Trophoblast cell (in vitro differentiated cells and primary cell): ENCODE data around the gene KRT10. TPM values are rescaled to one million over a fixed set of nuclear protein-coding genes. Genes with fewer than 3 reads are reported as not detected.

Experiments used
- DNase-seq, 2 donors: peaks; one replicate each; pipeline ENCODE4 v3.0.0-alpha.2; 2016
- H2AFZ ChIP-seq: 2 replicates; pipeline ENCODE4 v1.6.1; 2013; ENCODE audit warnings: low read length, moderate library complexity, mild to moderate bottlenecking; ENCODE audit not compliant: insufficient read depth, poor library complexity
- H2AK5ac ChIP-seq: 2 replicates; pipeline ENCODE4 v1.6.1; 2013; ENCODE audit warnings: mild to moderate bottlenecking, low read length
- H2BK120ac ChIP-seq: 2 replicates; pipeline ENCODE4 v1.6.1; 2013; ENCODE audit warnings: low read length, mild to moderate bottlenecking, moderate library complexity; ENCODE audit not compliant: insufficient read depth, poor library complexity
- H2BK12ac ChIP-seq: 2 replicates; pipeline ENCODE4 v1.6.1; 2013; ENCODE audit warnings: mild to moderate bottlenecking, low read length, moderate library complexity
- H2BK5ac ChIP-seq: 2 replicates; pipeline ENCODE4 v1.6.1; 2013; ENCODE audit warnings: low read length, low read depth, moderate library complexity, mild to moderate bottlenecking; ENCODE audit not compliant: poor library complexity
- H3K14ac ChIP-seq: 2 replicates; pipeline ENCODE4 v1.6.1; 2013; ENCODE audit warnings: mild to moderate bottlenecking, low read length
- H3K18ac ChIP-seq: 2 replicates; pipeline ENCODE4 v1.6.1; 2013; ENCODE audit warnings: mild to moderate bottlenecking, low read length
- H3K23ac ChIP-seq: 2 replicates; pipeline ENCODE4 v1.6.1; 2013; ENCODE audit warnings: low read length
- H3K27ac ChIP-seq: 2 replicates; pipeline ENCODE4 v1.5.1; 2013; ENCODE audit warnings: low read depth, mild to moderate bottlenecking, inconsistent platforms, low read length, moderate library complexity
- H3K27me3 ChIP-seq: 2 replicates; pipeline ENCODE4 v1.6.1; 2013; ENCODE audit warnings: inconsistent platforms, mild to moderate bottlenecking, low read length, moderate library complexity; ENCODE audit not compliant: insufficient read depth
- H3K36me3 ChIP-seq, 2 experiments: 1 replicate in 1 of 2; 2 replicates in 1 of 2; pipeline ENCODE4 v1.6.1; 2013; ENCODE audit warnings: low read length in 2 of 2, mild to moderate bottlenecking in 2 of 2, moderate library complexity in 1 of 2; ENCODE audit not compliant: insufficient read depth in 2 of 2, control insufficient read depth in 1 of 2
- H3K4ac ChIP-seq: 2 replicates; pipeline ENCODE4 v1.6.1; 2013; ENCODE audit warnings: low read depth, mild to moderate bottlenecking, low read length, moderate library complexity
- H3K4me1 ChIP-seq, 2 experiments: 1 replicate in 1 of 2; 2 replicates in 1 of 2; pipeline ENCODE4 v1.6.1; 2013; ENCODE audit warnings: low read length in 2 of 2, mild to moderate bottlenecking in 2 of 2, moderate library complexity in 1 of 2; ENCODE audit not compliant: insufficient read depth in 2 of 2, control insufficient read depth in 1 of 2
- H3K4me2 ChIP-seq: 2 replicates; pipeline ENCODE4 v1.6.1; 2013; ENCODE audit warnings: inconsistent platforms, mild to moderate bottlenecking, low read length, moderate library complexity
- H3K4me3 ChIP-seq: 2 replicates; pipeline ENCODE4 v1.5.1; 2013; ENCODE audit warnings: mild to moderate bottlenecking, low read depth, low read length, inconsistent platforms
- H3K79me1 ChIP-seq: one replicate; pipeline ENCODE4 v1.6.1; 2013; ENCODE audit warnings: low read length
- H3K79me2 ChIP-seq: 2 replicates; pipeline ENCODE4 v1.6.1; 2013; ENCODE audit warnings: low read length, mild to moderate bottlenecking; ENCODE audit not compliant: control insufficient read depth, insufficient read depth, poor library complexity
- H3K9ac ChIP-seq: 2 replicates; pipeline ENCODE4 v1.6.1; 2013; ENCODE audit warnings: mild to moderate bottlenecking, low read length
- H3K9me3 ChIP-seq: 2 replicates; pipeline ENCODE4 v1.6.1; 2013; ENCODE audit warnings: low read depth, mild to moderate bottlenecking, control low read depth, inconsistent platforms, low read length; ENCODE audit not compliant: insufficient read depth
- H4K12ac ChIP-seq: 2 replicates; pipeline ENCODE4 v1.6.1; 2013; ENCODE audit warnings: low read depth, mild to moderate bottlenecking, low read length, moderate library complexity
- H4K8ac ChIP-seq: 2 replicates; pipeline ENCODE4 v1.6.1; 2013; ENCODE audit warnings: low read depth, mild to moderate bottlenecking, low read length, moderate library complexity
- H4K91ac ChIP-seq: one replicate; pipeline ENCODE4 v1.6.1; 2013; ENCODE audit warnings: low read depth, mild to moderate bottlenecking, low read length, moderate library complexity
- WGBS: extraction: QIAGEN DNeasy Blood & Tissue Kit; methylation state at CpG from one replicate; pipeline ENCODE4 v1.1.7; 2013; ENCODE audit warnings: missing lambda C conversion rate; ENCODE audit not compliant: insufficient read length, insufficient coverage; ENCODE audit errors: extremely low coverage; 5-methylcytosine and 5-hydroxymethylcytosine counted together
- polyA plus RNA-seq: library from polyadenylated mRNA; stranded (reverse); fragments of 200-250 nt; gene quantifications from 2 replicates; pipeline ENCODE4 v1.2.3, GENCODE V29; 2013

Gene KRT10
- polyA plus RNA-seq, result 41.4 and 42.2 TPM in 2 replicates

DNA sequence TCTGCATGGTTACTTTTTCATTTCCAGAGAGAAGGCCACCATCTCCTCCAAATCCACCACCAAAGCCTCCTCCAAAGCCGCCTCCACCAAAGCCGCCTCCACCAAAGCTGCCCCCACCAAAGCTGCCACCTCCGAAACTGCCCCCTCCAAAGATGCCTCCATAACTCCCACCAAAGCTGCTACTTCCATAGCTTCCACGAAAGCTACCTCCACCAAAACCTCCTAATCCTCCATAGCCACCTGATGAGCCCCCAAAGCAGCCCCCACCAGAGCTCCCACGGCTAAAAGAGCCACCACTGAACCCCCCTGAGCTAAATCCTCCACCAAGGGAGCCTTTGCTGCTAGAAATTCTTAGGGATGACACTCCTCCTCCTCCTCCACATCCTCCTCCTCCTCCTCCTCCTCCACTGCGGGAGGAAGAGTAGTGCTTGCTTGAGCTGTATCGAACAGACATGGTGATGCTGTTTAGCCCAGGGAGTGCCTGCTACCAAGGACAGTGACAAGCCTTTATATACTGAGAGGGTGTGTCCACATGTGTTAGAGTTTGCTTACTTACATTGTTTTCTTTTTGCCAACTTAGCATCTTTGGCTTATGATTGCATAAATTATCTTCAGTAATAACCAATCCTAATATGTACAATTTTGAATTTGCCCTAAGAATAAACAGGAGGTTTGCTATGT is at the start of gene KRT10:
Gene KRT10 (minus strand): TSS at position 483 of the 681 bp plus-strand sequence. CDS start 29 bp downstream, at position 454.
- DNase-seq, result no peak

DNA sequence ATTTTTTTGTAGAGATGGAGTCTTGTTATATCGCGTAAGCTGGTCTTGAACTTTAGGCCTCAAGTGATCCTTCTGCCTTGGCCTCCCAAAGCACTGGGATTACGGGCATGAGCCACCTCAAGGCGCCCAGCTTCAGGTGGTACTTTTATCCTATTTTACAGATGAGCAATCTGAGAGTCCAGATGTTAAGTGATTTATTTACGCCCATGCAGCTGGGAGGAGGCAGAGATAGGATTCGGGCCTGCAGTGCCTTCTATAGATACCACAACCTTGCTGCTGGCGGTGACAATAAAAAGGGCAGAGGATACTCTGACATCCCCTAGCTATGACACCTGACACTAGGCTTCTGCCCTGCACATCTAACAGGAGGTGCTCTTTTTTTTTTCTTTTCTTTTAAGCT is 48.9 kb upstream of the KRT10 start:
- no peak overlapping the region for H4K12ac ChIP-seq
- no peak overlapping the region for H3K14ac ChIP-seq
- H2AK5ac ChIP-seq, result no peak overlapping the region
- WGBS, result no CpG with 5 or more reads among the region's 7 CpGs
- H3K27ac ChIP-seq, result no peak overlapping the region
- no peaks in the 10 kb centered on the region for H3K27me3 ChIP-seq
- DNase-seq, result no peak
- H3K23ac ChIP-seq, result no peak overlapping the region
- H4K8ac ChIP-seq, result no peak overlapping the region
- no peaks in the 10 kb centered on the region for H3K9me3 ChIP-seq
- H3K36me3 ChIP-seq, result no peaks in the 10 kb centered on the region
- H3K4ac ChIP-seq, result no peak overlapping the region
- H3K4me1 ChIP-seq, result no peaks in the 10 kb centered on the region
- no peak overlapping the region for H3K4me2 ChIP-seq
- no peak overlapping the region for H2BK5ac ChIP-seq
- H3K4me3 ChIP-seq, result no peak overlapping the region
- no peak overlapping the region for H3K9ac ChIP-seq
- H3K18ac ChIP-seq, result no peak overlapping the region
- no peaks in the 10 kb centered on the region for H3K79me1 ChIP-seq
- H3K79me2 ChIP-seq, result no peaks in the 10 kb centered on the region
- H2BK120ac ChIP-seq, result no peak overlapping the region
- H4K91ac ChIP-seq, result no peak overlapping the region
- no peak overlapping the region for H2AFZ ChIP-seq
- no peak overlapping the region for H2BK12ac ChIP-seq

More for the DNA sequence above, at the start of gene KRT10:
- no peak within 1 kb of the TSS for H2AFZ ChIP-seq
- H3K27me3 ChIP-seq, result no peaks in the 10 kb centered on the region
- no CpG with 5 or more reads among the region's 7 CpGs for WGBS
- H3K4ac ChIP-seq, result no peak within 1 kb of the TSS
- no peak within 1 kb of the TSS for H3K4me3 ChIP-seq
- H3K4me1 ChIP-seq, result no peaks in the 10 kb centered on the region
- H4K8ac ChIP-seq, result no peak within 1 kb of the TSS
- peaks cover 0 to 4% of the 10 kb centered on the region in 2 experiments for H3K36me3 ChIP-seq
- no peak within 1 kb of the TSS for H3K23ac ChIP-seq
- H3K79me2 ChIP-seq, result peaks cover 2% of the 10 kb centered on the region
- no peaks in the 10 kb centered on the region for H3K9me3 ChIP-seq
- no peak within 1 kb of the TSS for H3K14ac ChIP-seq
- H3K27ac ChIP-seq, result no peak within 1 kb of the TSS
- no peak within 1 kb of the TSS for H2BK5ac ChIP-seq
- no peak within 1 kb of the TSS for H2AK5ac ChIP-seq
- no peak within 1 kb of the TSS for H3K9ac ChIP-seq
- no peak within 1 kb of the TSS for H4K12ac ChIP-seq
- no peak within 1 kb of the TSS for H3K18ac ChIP-seq
- H2BK12ac ChIP-seq, result no peak within 1 kb of the TSS
- no peak within 1 kb of the TSS for H4K91ac ChIP-seq
- H3K79me1 ChIP-seq, result peaks cover 3% of the 10 kb centered on the region
- H2BK120ac ChIP-seq, result no peak within 1 kb of the TSS
- no peak within 1 kb of the TSS for H3K4me2 ChIP-seq

DNA sequence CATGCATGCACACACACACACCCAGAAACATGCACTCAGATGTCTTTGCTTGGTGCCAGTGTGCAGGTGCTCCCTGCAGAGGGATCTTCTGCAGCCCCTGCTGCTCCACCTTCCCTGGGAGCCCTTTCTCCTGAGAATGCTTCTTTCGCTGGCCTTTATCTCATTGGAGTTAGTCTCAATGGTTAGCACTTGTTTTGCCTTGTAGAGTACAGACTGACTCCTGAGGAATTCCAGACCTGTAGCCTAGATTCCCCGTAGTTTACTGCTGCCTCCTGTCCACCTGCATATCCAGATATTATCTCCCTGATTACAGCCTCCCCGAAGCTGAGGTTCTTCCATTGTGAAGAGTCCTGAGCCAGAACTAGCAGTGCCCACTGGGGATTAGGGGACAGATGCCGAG is 47.7 kb upstream of the KRT10 start:
- WGBS, result no CpG with 5 or more reads among the region's 4 CpGs
- peak; percentile 8 to 66 for DNase-seq
- no peak overlapping the region for H3K14ac ChIP-seq

DNA sequence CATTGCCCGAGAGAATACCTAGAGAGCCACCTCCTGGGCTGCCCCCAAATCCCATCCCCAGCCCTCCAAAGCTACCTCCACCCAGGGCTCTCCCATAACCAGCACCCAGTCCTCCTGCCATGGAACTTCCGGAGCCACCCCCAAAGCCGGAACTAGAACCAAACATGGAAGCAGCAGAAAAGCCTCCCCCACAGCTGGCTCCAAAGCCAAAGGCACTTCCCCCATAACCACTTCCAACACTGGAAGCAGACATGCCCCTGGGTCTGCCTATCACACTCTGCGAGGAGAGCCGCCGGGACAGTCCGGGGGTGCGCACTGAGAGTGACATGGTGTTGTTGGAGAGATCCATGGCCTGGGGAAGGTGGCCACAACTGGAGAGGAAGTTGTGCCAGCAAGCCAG is 44.4 kb upstream of the KRT10 start, which contains the start of gene KRT12:
Gene KRT12 (minus strand): TSS at position 386 of the 400 bp plus-strand sequence. CDS start 37 bp downstream, at position 349.
- Histone ChIP-seq H3K79me1 (no peaks in the 10 kb centered on the region), H4K12ac (no peak within 1 kb of the TSS), H3K4me3 (no peak within 1 kb of the TSS), H3K79me2 (no peaks in the 10 kb centered on the region), H2BK12ac (no peak within 1 kb of the TSS), H3K18ac (no peak within 1 kb of the TSS), H3K27ac (no peak within 1 kb of the TSS), H3K4ac (no peak within 1 kb of the TSS), H3K23ac (no peak within 1 kb of the TSS), H2AK5ac (no peak within 1 kb of the TSS), H3K4me2 (no peak within 1 kb of the TSS), H3K9ac (no peak within 1 kb of the TSS), H2BK5ac (no peak within 1 kb of the TSS), H4K91ac (no peak within 1 kb of the TSS), H3K36me3 (no peaks in the 10 kb centered on the region), H3K9me3 (no peaks in the 10 kb centered on the region), H3K4me1 (no peaks in the 10 kb centered on the region), H2BK120ac (no peak within 1 kb of the TSS), H4K8ac (no peak within 1 kb of the TSS), H2AFZ (no peak within 1 kb of the TSS), H3K14ac (no peak within 1 kb of the TSS), H3K27me3 (no peaks in the 10 kb centered on the region)
- no CpG with 5 or more reads among the region's 8 CpGs for WGBS
- no peak for DNase-seq

More for the DNA sequence above, 47.7 kb upstream of the KRT10 start:
- H2AFZ ChIP-seq, result no peak overlapping the region
- H4K12ac ChIP-seq, result no peak overlapping the region
- no peaks in the 10 kb centered on the region for H3K79me1 ChIP-seq
- H3K27ac ChIP-seq, result no peak overlapping the region
- no peak overlapping the region for H2BK5ac ChIP-seq
- H2AK5ac ChIP-seq, result no peak overlapping the region
- no peak overlapping the region for H2BK12ac ChIP-seq
- no peak overlapping the region for H3K4me3 ChIP-seq
- H3K4me1 ChIP-seq, result no peaks in the 10 kb centered on the region
- H4K91ac ChIP-seq, result no peak overlapping the region
- H3K79me2 ChIP-seq, result no peaks in the 10 kb centered on the region
- no peaks in the 10 kb centered on the region for H3K27me3 ChIP-seq
- H3K36me3 ChIP-seq, result no peaks in the 10 kb centered on the region
- no peak overlapping the region for H3K18ac ChIP-seq
- H3K23ac ChIP-seq, result no peak overlapping the region
- no peak overlapping the region for H4K8ac ChIP-seq
- H3K9ac ChIP-seq, result no peak overlapping the region
- H3K9me3 ChIP-seq, result no peaks in the 10 kb centered on the region
- H2BK120ac ChIP-seq, result no peak overlapping the region
- H3K4ac ChIP-seq, result no peak overlapping the region
- no peak overlapping the region for H3K4me2 ChIP-seq
